ENCODE data around the gene ZNF518A.
A peak's percentile ranks its signal among the peaks of the same experiment; 100 is the strongest.

ZNF518A gene

GRCh38 chr10:96129387-96130325 is at the start of gene ZNF518A:
TSS of gene ZNF518A (plus strand) at chr10:96130297. CDS start at chr10:96156323, 26,026 bp downstream.
- peak; percentile 78 to 85 (median 79) for DNase-seq (ENCODE audit: low read depth in 2 of 3, low spot score in 1 of 3)

- no peak for DNase-seq (ENCODE audit: low read depth in 2 of 3, low spot score in 1 of 3)
Measured at GRCh38 chr10:96082153-96082552, 47.9 kb upstream of the ZNF518A start.

- no peak for DNase-seq (ENCODE audit: low read depth in 2 of 3, low spot score in 1 of 3)
Measured at GRCh38 chr10:96082748-96083147, 47.3 kb upstream of the ZNF518A start.

- no peak for DNase-seq (ENCODE audit: low read depth in 2 of 3, low spot score in 1 of 3)
Measured at GRCh38 chr10:96089116-96089515, 41.0 kb upstream of the ZNF518A start.

- DNase-seq (ENCODE audit: low read depth in 2 of 3, low spot score in 1 of 3): peak; percentile 85 to 89 (median 85)
Measured at GRCh38 chr10:96089670-96090462, 40.2 kb upstream of the ZNF518A start.

GRCh38 chr10:96090463-96090800 is 39.7 kb upstream of the ZNF518A start:
- DNase-seq (ENCODE audit: low read depth in 2 of 3, low spot score in 1 of 3): no peak

GRCh38 chr10:96092999-96093767 is 36.9 kb upstream of the ZNF518A start:
- DNase-seq (ENCODE audit: low read depth in 2 of 3, low spot score in 1 of 3): no peak

- DNase-seq (ENCODE audit: low read depth in 2 of 3, low spot score in 1 of 3): no peak
Measured at GRCh38 chr10:96093948-96094347, 36.1 kb upstream of the ZNF518A start.

- DNase-seq (ENCODE audit: low read depth in 2 of 3, low spot score in 1 of 3): no peak
Measured at GRCh38 chr10:96096958-96097357, 33.1 kb upstream of the ZNF518A start.

- no peak for DNase-seq (ENCODE audit: low read depth in 2 of 3, low spot score in 1 of 3)
Measured at GRCh38 chr10:96097865-96098264, 32.2 kb upstream of the ZNF518A start.

GRCh38 chr10:96107623-96108038 is 22.5 kb upstream of the ZNF518A start:
- no peak for DNase-seq (ENCODE audit: low read depth in 2 of 3, low spot score in 1 of 3)

- DNase-seq (ENCODE audit: low read depth in 2 of 3, low spot score in 1 of 3): no peak
Measured at GRCh38 chr10:96112531-96112930, 17.6 kb upstream of the ZNF518A start.

- no peak for DNase-seq (ENCODE audit: low read depth in 2 of 3, low spot score in 1 of 3)
Measured at GRCh38 chr10:96118604-96119450, 11.3 kb upstream of the ZNF518A start.

GRCh38 chr10:96122824-96123223 is 7.3 kb upstream of the ZNF518A start:
- DNase-seq (ENCODE audit: low read depth in 2 of 3, low spot score in 1 of 3): no peak

- DNase-seq (ENCODE audit: low read depth in 2 of 3, low spot score in 1 of 3): no peak
Measured at GRCh38 chr10:96124230-96125141, 5.6 kb upstream of the ZNF518A start.

GRCh38 chr10:96125142-96125515 is 5.0 kb upstream of the ZNF518A start:
- DNase-seq (ENCODE audit: low read depth in 2 of 3, low spot score in 1 of 3): no peak

- peak; percentile 44 to 63 (median 62) for DNase-seq (ENCODE audit: low read depth in 2 of 3, low spot score in 1 of 3)
Measured at GRCh38 chr10:96130326-96130995, 364 bp downstream of the ZNF518A start.

- no peak for DNase-seq (ENCODE audit: low read depth in 2 of 3, low spot score in 1 of 3)
Measured at GRCh38 chr10:96131621-96132020, 1.5 kb downstream of the ZNF518A start.

GRCh38 chr10:96133135-96133534 is 3.0 kb downstream of the ZNF518A start:
- no peak for DNase-seq (ENCODE audit: low read depth in 2 of 3, low spot score in 1 of 3)

All from stimulated activated CD4-positive, alpha-beta T cell treated with anti-CD3 and anti-CD28 coated beads, Interleukin-12 subunit alpha, Interleukin-12 subunit beta, amount 100 ng/mL, for 48 hours (primary cell).